Mesenchymal stem cell (in vitro differentiated cells and primary cell): ENCODE results near the gene RHOBTB1.
"Not testable (repeated sequence)": the region's sequence is repeated elsewhere in the genome, so short reads cannot be mapped to it uniquely, and the experiment has no call there.

ENCODE experiments used
- DNase-seq: peaks from one replicate; pipeline ENCODE4 v3.0.0-alpha.2; 2013
- H2AFZ ChIP-seq: one replicate; pipeline ENCODE4 v1.6.1; 2013; ENCODE audit warnings: low read depth, mild to moderate bottlenecking, control low read depth, inconsistent platforms, low read length, moderate library complexity
- H2AK5ac ChIP-seq: 2 replicates; pipeline ENCODE4 v1.6.1; 2013; ENCODE audit warnings: low read length, moderate library complexity, mild to moderate bottlenecking, inconsistent platforms; ENCODE audit not compliant: severe bottlenecking
- H2BK120ac ChIP-seq: one replicate; pipeline ENCODE4 v1.6.1; 2013; ENCODE audit warnings: low read depth, mild to moderate bottlenecking, inconsistent platforms, low read length, moderate library complexity
- H2BK12ac ChIP-seq, 2 experiments: one replicate each; pipeline ENCODE4 v1.6.1; 2013; ENCODE audit warnings: inconsistent platforms in 2 of 2, low read length in 2 of 2, mild to moderate bottlenecking in 2 of 2, moderate library complexity in 2 of 2, control low read depth in 1 of 2
- H2BK15ac ChIP-seq: one replicate; pipeline ENCODE4 v1.6.1; 2013; ENCODE audit warnings: mild to moderate bottlenecking, low read depth, inconsistent platforms; ENCODE audit not compliant: poor library complexity, severe bottlenecking
- H2BK5ac ChIP-seq: 2 replicates; pipeline ENCODE4 v1.6.1; 2013; ENCODE audit warnings: low read depth, mild to moderate bottlenecking, low read length, control low read depth, inconsistent platforms; ENCODE audit not compliant: poor library complexity, severe bottlenecking
- H3K14ac ChIP-seq, 2 experiments: one replicate each; pipeline ENCODE4 v1.6.1; 2013; ENCODE audit warnings: inconsistent platforms in 2 of 2, low read length in 2 of 2, control low read depth in 1 of 2, mild to moderate bottlenecking in 1 of 2, moderate library complexity in 1 of 2
- H3K18ac ChIP-seq, 2 experiments: one replicate each; pipeline ENCODE4 v1.6.1; 2013; ENCODE audit warnings: inconsistent platforms in 2 of 2, low read length in 2 of 2, control low read depth in 1 of 2, low read depth in 1 of 2, mild to moderate bottlenecking in 1 of 2
- H3K23ac ChIP-seq, 2 experiments: one replicate each; pipeline ENCODE4 v1.6.1; 2013; ENCODE audit warnings: inconsistent platforms in 2 of 2, low read length in 2 of 2, mild to moderate bottlenecking in 2 of 2, moderate library complexity in 2 of 2, control low read depth in 1 of 2
- H3K27ac ChIP-seq: 2 replicates; pipeline ENCODE4 v1.5.1; 2013; ENCODE audit warnings: mild to moderate bottlenecking, moderate library complexity, low read length, control low read depth, inconsistent platforms; ENCODE audit not compliant: poor library complexity, severe bottlenecking
- H3K27me3 ChIP-seq, 2 experiments: 2 replicates each; pipeline versions ENCODE4 v1.6.1 to v1.7.0; 2013; ENCODE audit warnings: low read length in 2 of 2, mild to moderate bottlenecking in 2 of 2, moderate library complexity in 2 of 2, control low read depth in 1 of 2, inconsistent platforms in 1 of 2; ENCODE audit not compliant: control insufficient read depth in 1 of 2, insufficient read depth in 1 of 2
- H3K36me3 ChIP-seq, 2 experiments: 2 replicates each; pipeline versions ENCODE4 v1.6.1 to v1.7.0; 2013; ENCODE audit warnings: low read length in 2 of 2, control low read depth in 1 of 2, inconsistent platforms in 1 of 2, low read depth in 1 of 2, mild to moderate bottlenecking in 1 of 2; ENCODE audit not compliant: insufficient read depth in 2 of 2, control insufficient read depth in 1 of 2
- H3K4ac ChIP-seq, 2 experiments: one replicate each; pipeline ENCODE4 v1.6.1; 2013; ENCODE audit warnings: inconsistent platforms in 2 of 2, low read length in 2 of 2, mild to moderate bottlenecking in 2 of 2, moderate library complexity in 2 of 2, control low read depth in 1 of 2, low read depth in 1 of 2
- H3K4me1 ChIP-seq: 2 replicates; pipeline ENCODE4 v1.6.1; 2013; ENCODE audit warnings: low read depth, low read length, control low read depth; ENCODE audit not compliant: control insufficient read depth, insufficient read depth
- H3K4me2 ChIP-seq: 2 replicates; pipeline ENCODE4 v1.6.1; 2013; ENCODE audit warnings: low read length, mild to moderate bottlenecking, inconsistent platforms; ENCODE audit not compliant: poor library complexity, severe bottlenecking
- H3K4me3 ChIP-seq, 2 experiments: 2 replicates each; pipeline versions ENCODE4 v1.5.1 to v1.7.0; 2013; ENCODE audit warnings: low read length in 2 of 2, mild to moderate bottlenecking in 2 of 2, control low read depth in 1 of 2, low read depth in 1 of 2; ENCODE audit not compliant: insufficient read depth in 1 of 2
- H3K79me1 ChIP-seq: replicated peaks from 2 replicates; pipeline ENCODE4 v1.6.1; 2013; ENCODE audit warnings: mild to moderate bottlenecking, control low read depth, low read length, inconsistent platforms; ENCODE audit not compliant: poor library complexity, severe bottlenecking
- H3K9ac ChIP-seq: 2 replicates; pipeline ENCODE4 v1.7.0; 2013; ENCODE audit warnings: mild to moderate bottlenecking, low read length, moderate library complexity
- H3K9me3 ChIP-seq: 2 replicates; pipeline ENCODE4 v1.7.0; 2013; ENCODE audit warnings: mild to moderate bottlenecking, low read length; ENCODE audit not compliant: control insufficient read depth
- H4K8ac ChIP-seq: one replicate; pipeline ENCODE4 v1.6.1; 2013; ENCODE audit warnings: inconsistent platforms, mild to moderate bottlenecking, low read length, moderate library complexity
- H4K91ac ChIP-seq: one replicate; pipeline ENCODE4 v1.6.1; 2013; ENCODE audit warnings: mild to moderate bottlenecking, low read length, inconsistent platforms
- WGBS: methylation state at CpG from one replicate; pipeline ENCODE4 v1.1.7; 2013; ENCODE audit warnings: mixed read lengths; 5-methylcytosine and 5-hydroxymethylcytosine counted together

The RHOBTB1 gene

GRCh38 chr10:60832136-60832535 is 111.8 kb downstream of the RHOBTB1 start:
- H2BK15ac ChIP-seq, H4K91ac ChIP-seq, H3K4me2 ChIP-seq, H2BK120ac ChIP-seq, H3K14ac ChIP-seq, H3K27me3 ChIP-seq, H3K79me1 ChIP-seq, H2BK5ac ChIP-seq, H3K9me3 ChIP-seq, H3K9ac ChIP-seq, H3K27ac ChIP-seq, H2AFZ ChIP-seq, H3K4me3 ChIP-seq, H3K4me1 ChIP-seq, H3K23ac ChIP-seq, H2BK12ac ChIP-seq, H3K4ac ChIP-seq, H2AK5ac ChIP-seq, H3K18ac ChIP-seq, H3K36me3 ChIP-seq, H4K8ac ChIP-seq, DNase-seq: not testable (repeated sequence)
- 94% methylated on average over 4 of the region's 4 CpGs for WGBS

- no peak overlapping the region for H3K4me2 ChIP-seq
- H2AFZ ChIP-seq = no peak overlapping the region
- no peak overlapping the region for H4K91ac ChIP-seq
- no CpG with 5 or more reads among the region's 1 CpG for WGBS
- DNase-seq = peak; percentile 83
- H2BK120ac ChIP-seq = no peak overlapping the region
- H3K4ac ChIP-seq = no peak overlapping the region
- no peak overlapping the region for H3K4me3 ChIP-seq
- H3K79me1 ChIP-seq = no peaks in the 10 kb centered on the region
- no peak overlapping the region for H3K14ac ChIP-seq
- no peak overlapping the region for H4K8ac ChIP-seq
- H2BK15ac ChIP-seq = no peak overlapping the region
- peak overlapping the region; percentile 62 for H3K27ac ChIP-seq
- no peaks in the 10 kb centered on the region for H3K4me1 ChIP-seq
- no peak overlapping the region for H3K9ac ChIP-seq
- H2BK12ac ChIP-seq = no peak overlapping the region
- peak overlapping the region in 1 of 2 experiments; percentile 71 for H3K18ac ChIP-seq
- H2AK5ac ChIP-seq = no peak overlapping the region
- no peak overlapping the region for H2BK5ac ChIP-seq
- no peaks in the 10 kb centered on the region for H3K9me3 ChIP-seq
- H3K23ac ChIP-seq = no peak overlapping the region
- no peaks in the 10 kb centered on the region for H3K36me3 ChIP-seq
- H3K27me3 ChIP-seq = peaks cover 0 to 11% of the 10 kb centered on the region in 2 experiments
Measured at GRCh38 chr10:60828489-60828852, 115.5 kb downstream of the RHOBTB1 start.

- Histone ChIP-seq H3K9ac (no peak overlapping the region), H4K91ac (peak overlapping the region; percentile 72), H3K4ac (no peak overlapping the region), H3K9me3 (no peaks in the 10 kb centered on the region), H3K36me3 (no peaks in the 10 kb centered on the region), H3K14ac (no peak overlapping the region), H2AFZ (no peak overlapping the region), H2BK120ac (peak overlapping the region; percentile 11), H4K8ac (peak overlapping the region; percentile 75), H2BK5ac (no peak overlapping the region), H2BK15ac (peak overlapping the region; percentile 55), H3K27ac (peak overlapping the region; percentile 62), H3K4me2 (no peak overlapping the region), H3K79me1 (no peaks in the 10 kb centered on the region), H3K4me3 (no peak overlapping the region), H3K4me1 (no peaks in the 10 kb centered on the region), H3K18ac (peak overlapping the region in 1 of 2 experiments; percentile 71), H3K27me3 (peaks cover 0 to 11% of the 10 kb centered on the region in 2 experiments), H3K23ac (no peak overlapping the region), H2BK12ac (peak overlapping the region in 1 of 2 experiments; percentile 20), H2AK5ac (no peak overlapping the region)
- DNase-seq = peak; percentile 89
- 3% methylated on average over 5 of the region's 5 CpGs for WGBS
Measured at GRCh38 chr10:60827791-60828488, 116.0 kb downstream of the RHOBTB1 start.

GRCh38 chr10:60825520-60825919 is 118.5 kb downstream of the RHOBTB1 start:
- Histone ChIP-seq H3K4me3 (no peak overlapping the region), H3K27ac (no peak overlapping the region), H3K4me2 (no peak overlapping the region), H3K18ac (peak overlapping the region; percentile 71 to 74), H3K23ac (no peak overlapping the region), H2BK5ac (no peak overlapping the region), H2AFZ (no peak overlapping the region), H3K9ac (no peak overlapping the region), H2BK12ac (peak overlapping the region; percentile 64 to 81), H3K9me3 (no peaks in the 10 kb centered on the region), H3K14ac (peak overlapping the region in 1 of 2 experiments; percentile 5), H2BK120ac (no peak overlapping the region), H3K79me1 (no peaks in the 10 kb centered on the region), H4K91ac (peak overlapping the region; percentile 73), H3K27me3 (peaks cover 0 to 11% of the 10 kb centered on the region in 2 experiments), H3K36me3 (no peaks in the 10 kb centered on the region), H4K8ac (peak overlapping the region; percentile 69), H3K4me1 (no peaks in the 10 kb centered on the region), H2AK5ac (no peak overlapping the region), H3K4ac (peak overlapping the region; percentile 39 to 81), H2BK15ac (no peak overlapping the region)
- 89% methylated on average over 4 of the region's 4 CpGs for WGBS
- DNase-seq = no peak
